ENCODE data around the gene KAZN.

- TF ChIP-seq CTCF (conservative IDR thresholded peaks at IDR 0.05 in 1 of 2, IDR thresholded peaks at IDR 0.05 in 1 of 2; ENCODE audit: low read depth in 1 of 2, low read length in 2 of 2) = no peak
- no peak for TF ChIP-seq EZH2 (IDR thresholded peaks at IDR 0.05; ENCODE audit: low read length, missing control alignments)
Measured at GRCh38 chr1:14686701-14687100, 88.2 kb downstream of the KAZN start.

All from fibroblast of lung (primary cell).